Measurements from ENCODE around the gene TP53RK. TPM values are rescaled to one million over a fixed set of nuclear protein-coding genes. Genes with fewer than 3 reads are reported as not detected.

TP53RK gene
- total and polyA plus RNA-seq, 2 donors (not counting 1 experiment from before 2014, with no cell fraction given): 3.1 to 22.5 TPM

GRCh38 chr20:46638898-46639274, 50.4 kb downstream of the TP53RK start:
- Mint-ChIP-seq H3K27me3 (peaks cover 47% of the 10 kb centered on the region), H3K27ac (no peak overlapping the region), H3K4me1 (no peaks in the 10 kb centered on the region), H3K4me3 (no peak overlapping the region), H3K9me3 (ENCODE audit: insufficient read depth) (no peaks in the 10 kb centered on the region)
- Histone ChIP-seq H3K36me3 (replicated peaks in 1 of 2; ENCODE audit: control extremely low read depth in 1 of 2, control insufficient read depth in 1 of 2, extremely low read depth in 1 of 2, insufficient read depth in 2 of 2, low read length in 1 of 2) (no peaks in the 10 kb centered on the region), H2AFZ (ENCODE audit: insufficient read depth, low read depth, low read length, poor library complexity, severe bottlenecking) (no peak overlapping the region), H3K4me3 (ENCODE audit: control extremely low read depth in 1 of 5, extremely low read depth in 1 of 5, insufficient read depth in 1 of 5, low read depth in 2 of 5, low read length in 4 of 5) (no peak overlapping the region), H3K79me2 (ENCODE audit: control insufficient read depth, insufficient read depth, low read length) (no peaks in the 10 kb centered on the region), H3K9me3 (ENCODE audit: control extremely low read depth in 1 of 3, control insufficient read depth in 2 of 3, insufficient read depth in 1 of 3, low read length in 2 of 3) (no peaks in the 10 kb centered on the region), H3K4me1 (ENCODE audit: control insufficient read depth in 2 of 2, insufficient read depth in 2 of 2, low read length in 2 of 2) (no peaks in the 10 kb centered on the region), H3K27ac (ENCODE audit: low read length in 2 of 2) (no peak overlapping the region), H3K9ac (ENCODE audit: low read length) (no peak overlapping the region), H3K27me3 (replicated peaks in 1 of 4; ENCODE audit: control extremely low read depth in 1 of 4, control insufficient read depth in 3 of 4, insufficient read depth in 4 of 4, low read length in 3 of 4) (peaks cover 0 to 8% (median 3%) of the 10 kb centered on the region in 4 experiments), H3K4me2 (replicated peaks; ENCODE audit: low read depth, low read length, poor library complexity, severe bottlenecking) (no peak overlapping the region), H4K20me1 (ENCODE audit: control insufficient read depth, insufficient read depth, low read length, poor library complexity, severe bottlenecking) (no peaks in the 10 kb centered on the region)
- ATAC-seq (ENCODE audit: low read depth) (no peak), DNase-seq (no peak)
- intact Hi-C loops (cut with micrococcal nuclease): no loop called here
- TF ChIP-seq EZH2 (IDR thresholded peaks at IDR 0.05; ENCODE audit: borderline replicate concordance, insufficient read depth, low read depth, low read length, poor library complexity, severe bottlenecking) (no peak), CTCF (IDR thresholded peaks at IDR 0.05) (no peak)
- POLR2A ChIA-PET: no interaction called here
- CTCF ChIA-PET: no interaction called here
- 95% methylated on average over 4 of the region's 4 CpGs for WGBS (ENCODE audit: insufficient coverage)

- no peaks in the 10 kb centered on the region for H3K36me3 ChIP-seq (replicated peaks in 1 of 2; ENCODE audit: control extremely low read depth in 1 of 2, control insufficient read depth in 1 of 2, extremely low read depth in 1 of 2, insufficient read depth in 2 of 2, low read length in 1 of 2)
- intact Hi-C loops (cut with micrococcal nuclease): no loop called here
- no peaks in the 10 kb centered on the region for H3K4me1 ChIP-seq (ENCODE audit: control insufficient read depth in 2 of 2, insufficient read depth in 2 of 2, low read length in 2 of 2)
- no peak overlapping the region for H3K4me3 Mint-ChIP-seq
- TF ChIP-seq EZH2 (IDR thresholded peaks at IDR 0.05; ENCODE audit: borderline replicate concordance, insufficient read depth, low read depth, low read length, poor library complexity, severe bottlenecking) (no peak), CTCF (IDR thresholded peaks at IDR 0.05) (no peak)
- no peaks in the 10 kb centered on the region for H3K9me3 ChIP-seq (ENCODE audit: control extremely low read depth in 1 of 3, control insufficient read depth in 2 of 3, insufficient read depth in 1 of 3, low read length in 2 of 3)
- DNase-seq (no peak), ATAC-seq (ENCODE audit: low read depth) (no peak)
- CTCF ChIA-PET: no interaction called here
- H3K4me3 ChIP-seq (ENCODE audit: control extremely low read depth in 1 of 5, extremely low read depth in 1 of 5, insufficient read depth in 1 of 5, low read depth in 2 of 5, low read length in 4 of 5): no peak overlapping the region
- H3K4me2 ChIP-seq (replicated peaks; ENCODE audit: low read depth, low read length, poor library complexity, severe bottlenecking): no peak overlapping the region
- H3K27ac Mint-ChIP-seq: no peak overlapping the region
- H3K9me3 Mint-ChIP-seq (ENCODE audit: insufficient read depth): no peaks in the 10 kb centered on the region
- H3K4me1 Mint-ChIP-seq: no peaks in the 10 kb centered on the region
- 86% methylated on average over 14 of the region's 18 CpGs for WGBS (ENCODE audit: insufficient coverage)
- POLR2A ChIA-PET: no interaction called here
- H2AFZ ChIP-seq (ENCODE audit: insufficient read depth, low read depth, low read length, poor library complexity, severe bottlenecking): no peak overlapping the region
- H3K9ac ChIP-seq (ENCODE audit: low read length): no peak overlapping the region
- peaks cover 48% of the 10 kb centered on the region for H3K27me3 Mint-ChIP-seq
- H3K27me3 ChIP-seq (replicated peaks in 1 of 4; ENCODE audit: control extremely low read depth in 1 of 4, control insufficient read depth in 3 of 4, insufficient read depth in 4 of 4, low read length in 3 of 4): peaks cover 0 to 8% (median 3%) of the 10 kb centered on the region in 4 experiments
- H3K79me2 ChIP-seq (ENCODE audit: control insufficient read depth, insufficient read depth, low read length): no peaks in the 10 kb centered on the region
- H4K20me1 ChIP-seq (ENCODE audit: control insufficient read depth, insufficient read depth, low read length, poor library complexity, severe bottlenecking): no peaks in the 10 kb centered on the region
- H3K27ac ChIP-seq (ENCODE audit: low read length in 2 of 2): no peak overlapping the region
These were observed 50.9 kb downstream of the TP53RK start for GRCh38 chr20:46638134-46638897.

Measured in B cell (primary cell).